ENCODE data around the gene FAM50B. TPM values are rescaled to one million over a fixed set of nuclear protein-coding genes. Genes with fewer than 3 reads are reported as not detected.

The FAM50B gene
- total RNA-seq, 1 donor from 2014 or later = 10.3 TPM

DNA sequence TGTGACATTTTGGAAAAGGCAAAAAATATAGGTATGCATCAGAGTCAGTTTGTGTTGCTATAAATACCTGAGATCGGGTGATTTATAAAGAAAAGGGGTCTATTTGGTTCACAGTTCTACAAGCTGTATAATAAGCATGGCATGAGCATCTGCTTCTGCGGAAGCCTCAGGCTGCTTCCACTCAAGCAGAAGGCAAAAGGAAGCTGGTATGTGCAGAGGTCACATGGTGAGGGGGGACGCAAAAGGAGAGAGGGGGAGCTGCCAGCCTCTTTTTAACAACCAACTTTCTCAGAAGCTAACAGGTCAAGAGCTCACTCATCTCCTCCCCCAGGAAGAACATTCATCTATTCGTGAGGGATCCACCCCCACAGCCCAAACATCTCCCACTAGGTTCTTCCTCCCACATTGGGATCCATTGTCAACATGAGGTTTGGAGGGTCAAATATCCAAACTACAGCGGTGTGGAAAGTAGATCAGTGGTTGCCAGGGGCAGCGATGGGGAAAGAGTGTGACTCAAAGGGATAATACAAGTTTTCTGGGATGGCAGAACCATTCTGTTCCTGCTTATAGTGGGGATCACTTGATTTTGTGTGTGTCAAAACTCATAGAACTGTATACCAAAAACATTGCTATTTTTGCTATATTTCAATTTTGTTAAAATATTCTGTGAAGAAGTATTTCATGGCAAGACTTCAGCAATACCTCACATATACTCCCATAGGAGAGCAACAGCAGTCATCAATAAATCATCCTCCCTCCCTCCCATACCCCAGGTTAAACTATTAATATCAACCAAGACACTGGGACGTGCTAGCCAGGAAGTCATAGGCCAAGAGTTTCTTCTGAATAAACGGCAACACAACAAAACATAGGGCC is 9.9 kb upstream of the FAM50B start:
- TF ChIP-seq, protein P1, sequence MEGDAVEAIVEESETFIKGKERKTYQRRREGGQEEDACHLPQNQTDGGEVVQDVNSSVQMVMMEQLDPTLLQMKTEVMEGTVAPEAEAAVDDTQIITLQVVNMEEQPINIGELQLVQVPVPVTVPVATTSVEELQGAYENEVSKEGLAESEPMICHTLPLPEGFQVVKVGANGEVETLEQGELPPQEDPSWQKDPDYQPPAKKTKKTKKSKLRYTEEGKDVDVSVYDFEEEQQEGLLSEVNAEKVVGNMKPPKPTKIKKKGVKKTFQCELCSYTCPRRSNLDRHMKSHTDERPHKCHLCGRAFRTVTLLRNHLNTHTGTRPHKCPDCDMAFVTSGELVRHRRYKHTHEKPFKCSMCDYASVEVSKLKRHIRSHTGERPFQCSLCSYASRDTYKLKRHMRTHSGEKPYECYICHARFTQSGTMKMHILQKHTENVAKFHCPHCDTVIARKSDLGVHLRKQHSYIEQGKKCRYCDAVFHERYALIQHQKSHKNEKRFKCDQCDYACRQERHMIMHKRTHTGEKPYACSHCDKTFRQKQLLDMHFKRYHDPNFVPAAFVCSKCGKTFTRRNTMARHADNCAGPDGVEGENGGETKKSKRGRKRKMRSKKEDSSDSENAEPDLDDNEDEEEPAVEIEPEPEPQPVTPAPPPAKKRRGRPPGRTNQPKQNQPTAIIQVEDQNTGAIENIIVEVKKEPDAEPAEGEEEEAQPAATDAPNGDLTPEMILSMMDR (IDR thresholded peaks at IDR 0.05; ENCODE audit: insufficient read depth, low read length, severe bottlenecking) = no peak
- Histone ChIP-seq H3K36me3 (ENCODE audit: control insufficient read depth, insufficient read depth, low read length) (no peaks in the 10 kb centered on the region), H3K27me3 (ENCODE audit: control insufficient read depth, insufficient read depth, low read length) (no peaks in the 10 kb centered on the region), H3K4me3 (ENCODE audit: low read depth, low read length) (no peak overlapping the region)
- FAIRE-seq (no peak), DNase-seq (ENCODE audit: low read depth) (no peak)

DNA sequence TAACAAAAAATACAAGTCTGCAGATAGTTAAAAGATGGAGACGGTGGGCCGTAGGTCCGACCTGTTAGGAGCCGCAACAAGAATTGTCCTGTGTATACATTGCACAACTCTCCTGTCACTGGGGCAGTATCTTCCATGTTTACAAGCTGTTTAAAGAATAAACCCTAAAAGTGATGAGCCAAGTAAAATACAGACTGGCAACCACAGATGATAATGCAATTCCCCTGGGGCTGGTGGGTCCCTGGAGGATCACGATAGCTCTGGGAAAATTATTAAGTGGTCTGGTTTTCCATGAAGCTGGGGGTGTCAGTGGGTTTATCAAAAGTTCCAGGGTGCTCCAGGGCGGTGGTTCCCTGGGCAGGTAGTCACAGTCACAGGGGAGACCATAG is 8.1 kb upstream of the FAM50B start:
- H3K4me3 ChIP-seq (ENCODE audit: low read depth, low read length) = no peak overlapping the region
- FAIRE-seq = no peak
- no peak for DNase-seq (ENCODE audit: low read depth)
- H3K36me3 ChIP-seq (ENCODE audit: control insufficient read depth, insufficient read depth, low read length) = no peaks in the 10 kb centered on the region
- H3K27me3 ChIP-seq (ENCODE audit: control insufficient read depth, insufficient read depth, low read length) = no peaks in the 10 kb centered on the region
- TF ChIP-seq, protein P1 (IDR thresholded peaks at IDR 0.05; ENCODE audit: insufficient read depth, low read length, severe bottlenecking) = no peak

DNA sequence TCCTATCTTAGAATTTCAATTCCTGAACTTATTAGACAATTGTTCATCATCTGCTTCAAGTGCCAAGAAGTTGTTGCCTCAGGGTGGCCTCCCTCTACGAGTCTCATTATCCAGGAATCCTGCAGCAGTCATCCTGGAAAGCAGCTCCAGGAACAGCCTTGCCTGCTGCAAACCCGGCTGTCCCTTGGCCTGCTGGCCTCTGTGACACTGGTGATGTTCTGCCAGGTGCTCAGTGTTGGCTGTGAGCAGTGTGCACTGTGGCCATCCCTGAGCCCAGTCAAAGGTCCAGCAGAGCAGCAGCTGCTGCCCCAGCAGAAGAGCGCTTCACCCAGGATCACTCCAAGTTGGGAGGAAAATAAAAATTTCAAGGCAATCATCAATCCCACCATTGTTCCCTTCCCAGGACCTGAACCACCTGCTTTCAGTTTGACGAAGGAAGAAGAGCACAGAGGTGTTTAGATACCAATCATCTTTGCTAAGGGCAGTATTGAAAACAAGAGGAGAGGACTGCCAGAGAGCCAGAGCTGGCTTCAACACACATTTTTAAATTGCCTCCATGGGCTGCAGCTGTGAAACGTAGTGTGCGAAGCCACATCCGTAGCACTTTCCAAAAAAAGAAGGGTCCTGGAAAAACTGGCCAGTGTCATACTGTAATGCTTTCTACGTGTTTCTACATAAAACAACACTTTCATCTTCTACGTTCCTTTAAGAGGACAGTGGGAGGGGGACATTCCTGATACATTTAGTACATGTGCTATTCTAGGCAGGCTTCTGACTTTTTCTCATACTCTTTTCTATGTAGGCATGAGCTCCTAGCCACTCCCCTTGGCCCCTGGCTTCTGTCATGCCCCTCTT is 7.2 kb upstream of the FAM50B start:
- H3K36me3 ChIP-seq (ENCODE audit: control insufficient read depth, insufficient read depth, low read length) = no peaks in the 10 kb centered on the region
- no peak overlapping the region for H3K4me3 ChIP-seq (ENCODE audit: low read depth, low read length)
- DNase-seq (ENCODE audit: low read depth) (peak; percentile 78), FAIRE-seq (peak; percentile 7)
- TF ChIP-seq, protein P1 (IDR thresholded peaks at IDR 0.05; ENCODE audit: insufficient read depth, low read length, severe bottlenecking) = no peak
- H3K27me3 ChIP-seq (ENCODE audit: control insufficient read depth, insufficient read depth, low read length) = no peaks in the 10 kb centered on the region

DNA sequence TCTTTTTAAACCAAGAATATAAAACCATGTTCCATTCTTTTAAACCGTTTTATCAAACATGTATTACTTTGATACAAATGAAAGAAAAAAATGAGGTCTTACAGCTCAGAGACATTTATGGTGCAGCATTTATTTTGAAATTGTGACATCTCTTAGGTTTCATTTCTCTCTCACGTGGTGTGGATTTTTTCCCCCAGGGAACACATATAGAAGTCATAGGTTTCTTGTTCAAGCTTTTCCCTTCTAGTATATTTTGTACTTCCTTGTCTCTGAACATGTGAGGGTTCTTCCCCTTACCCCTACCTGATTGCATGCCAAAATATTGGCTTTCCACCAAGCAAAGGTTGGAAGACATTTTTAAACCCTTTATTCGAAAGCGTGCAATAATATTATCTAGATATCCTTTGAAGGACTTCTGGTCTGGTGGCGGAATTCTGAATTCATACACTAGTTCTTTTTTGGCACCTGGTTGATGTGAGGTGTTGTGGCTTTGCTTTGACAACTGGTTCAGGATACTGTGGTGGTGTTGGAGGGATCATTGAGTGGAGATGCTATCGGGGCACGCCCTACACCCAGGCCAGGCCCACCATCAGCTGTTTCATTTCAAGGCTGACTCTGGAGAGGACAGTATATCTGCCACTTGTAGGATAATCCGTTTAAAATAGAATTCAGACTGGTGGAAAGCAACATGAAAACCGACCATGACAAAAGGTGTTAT is 5.6 kb upstream of the FAM50B start:
- H3K27me3 ChIP-seq (ENCODE audit: control insufficient read depth, insufficient read depth, low read length) = no peaks in the 10 kb centered on the region
- FAIRE-seq (no peak), DNase-seq (ENCODE audit: low read depth) (no peak)
- H3K36me3 ChIP-seq (ENCODE audit: control insufficient read depth, insufficient read depth, low read length) = no peaks in the 10 kb centered on the region
- TF ChIP-seq, protein P1 (IDR thresholded peaks at IDR 0.05; ENCODE audit: insufficient read depth, low read length, severe bottlenecking) = no peak
- no peak overlapping the region for H3K4me3 ChIP-seq (ENCODE audit: low read depth, low read length)

DNA sequence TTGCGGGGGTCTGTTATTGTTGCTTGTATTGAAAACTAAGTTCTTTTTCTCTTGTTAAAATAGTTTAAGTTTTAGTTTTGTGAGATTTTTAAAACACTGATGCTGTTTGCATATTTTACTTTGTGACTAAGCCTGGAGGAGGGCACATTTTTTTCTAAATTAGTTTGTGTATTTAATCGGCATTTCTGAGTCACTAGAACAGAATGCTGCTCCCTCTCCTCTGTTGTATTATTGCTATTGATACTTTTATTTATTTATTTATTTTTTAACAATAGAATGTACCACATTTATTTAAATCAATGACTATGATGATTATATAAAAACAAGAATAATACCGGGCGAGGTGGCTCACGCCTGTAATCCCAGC is 5.1 kb upstream of the FAM50B start:
- TF ChIP-seq, protein P1 (IDR thresholded peaks at IDR 0.05; ENCODE audit: insufficient read depth, low read length, severe bottlenecking) = no peak
- FAIRE-seq = no peak
- Histone ChIP-seq H3K36me3 (ENCODE audit: control insufficient read depth, insufficient read depth, low read length) (no peaks in the 10 kb centered on the region), H3K27me3 (ENCODE audit: control insufficient read depth, insufficient read depth, low read length) (no peaks in the 10 kb centered on the region), H3K4me3 (ENCODE audit: low read depth, low read length) (no peak overlapping the region)
- DNase-seq (ENCODE audit: low read depth) = peak; percentile 63
